Brain microvascular endothelial cell (primary cell): ENCODE data around the gene PARL.

Experiments used
- DNase-seq: peaks from one replicate; pipeline ENCODE4 v3.0.0-alpha.2; 2020
- H3K27ac ChIP-seq: fragments of 250-450 bp; sonication (Bioruptor Pico); 2 replicates; pipeline ENCODE4 v1.5.1; 2020; ENCODE audit warnings: mild to moderate bottlenecking, moderate library complexity
- H3K27me3 ChIP-seq: fragments of 250-450 bp; sonication (Bioruptor Pico); replicated peaks from 2 replicates; pipeline ENCODE4 v1.5.1; 2020; ENCODE audit warnings: mild to moderate bottlenecking
- H3K36me3 ChIP-seq: fragments of 250-450 bp; sonication (Bioruptor Pico); replicated peaks from 2 replicates; pipeline ENCODE4 v1.5.1; 2020; ENCODE audit warnings: mild to moderate bottlenecking
- H3K4me3 ChIP-seq: 2 replicates; pipeline ENCODE4 v1.5.1; 2011; ENCODE audit warnings: low read depth, mild to moderate bottlenecking, control low read depth, low read length, moderate library complexity
- in situ Hi-C: cut with HindIII; loops from 2 replicates; pipeline ENCODE4 v1.10.0; 2017; ENCODE audit warnings: low sequenced_read_pairs, low pct_ligation_motif_present
- TF ChIP-seq, protein P1 (sequence below): IDR thresholded peaks from 2 replicates; pipeline ENCODE4 v1.5.1; 2011; ENCODE audit warnings: low read depth, mild to moderate bottlenecking, moderate library complexity, low read length, control low read depth, inconsistent platforms; ENCODE audit errors: missing control alignments

The PARL gene, protein sequence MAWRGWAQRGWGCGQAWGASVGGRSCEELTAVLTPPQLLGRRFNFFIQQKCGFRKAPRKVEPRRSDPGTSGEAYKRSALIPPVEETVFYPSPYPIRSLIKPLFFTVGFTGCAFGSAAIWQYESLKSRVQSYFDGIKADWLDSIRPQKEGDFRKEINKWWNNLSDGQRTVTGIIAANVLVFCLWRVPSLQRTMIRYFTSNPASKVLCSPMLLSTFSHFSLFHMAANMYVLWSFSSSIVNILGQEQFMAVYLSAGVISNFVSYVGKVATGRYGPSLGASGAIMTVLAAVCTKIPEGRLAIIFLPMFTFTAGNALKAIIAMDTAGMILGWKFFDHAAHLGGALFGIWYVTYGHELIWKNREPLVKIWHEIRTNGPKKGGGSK

GRCh38 chr3:183884427-183885296, at the start of gene PARL:
TSS of gene PARL (minus strand) at chr3:183884880. CDS start at chr3:183884846, 34 bp downstream.
- in situ Hi-C loops, result no loop called here
- TF ChIP-seq, protein P1, sequence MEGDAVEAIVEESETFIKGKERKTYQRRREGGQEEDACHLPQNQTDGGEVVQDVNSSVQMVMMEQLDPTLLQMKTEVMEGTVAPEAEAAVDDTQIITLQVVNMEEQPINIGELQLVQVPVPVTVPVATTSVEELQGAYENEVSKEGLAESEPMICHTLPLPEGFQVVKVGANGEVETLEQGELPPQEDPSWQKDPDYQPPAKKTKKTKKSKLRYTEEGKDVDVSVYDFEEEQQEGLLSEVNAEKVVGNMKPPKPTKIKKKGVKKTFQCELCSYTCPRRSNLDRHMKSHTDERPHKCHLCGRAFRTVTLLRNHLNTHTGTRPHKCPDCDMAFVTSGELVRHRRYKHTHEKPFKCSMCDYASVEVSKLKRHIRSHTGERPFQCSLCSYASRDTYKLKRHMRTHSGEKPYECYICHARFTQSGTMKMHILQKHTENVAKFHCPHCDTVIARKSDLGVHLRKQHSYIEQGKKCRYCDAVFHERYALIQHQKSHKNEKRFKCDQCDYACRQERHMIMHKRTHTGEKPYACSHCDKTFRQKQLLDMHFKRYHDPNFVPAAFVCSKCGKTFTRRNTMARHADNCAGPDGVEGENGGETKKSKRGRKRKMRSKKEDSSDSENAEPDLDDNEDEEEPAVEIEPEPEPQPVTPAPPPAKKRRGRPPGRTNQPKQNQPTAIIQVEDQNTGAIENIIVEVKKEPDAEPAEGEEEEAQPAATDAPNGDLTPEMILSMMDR, result peak; percentile 92
- Histone ChIP-seq H3K36me3 (no peaks in the 10 kb centered on the region), H3K27me3 (no peaks in the 10 kb centered on the region), H3K27ac (peak within 1 kb of the TSS; percentile 41), H3K4me3 (peak within 1 kb of the TSS; percentile 86)
- peak; percentile 89 for DNase-seq

DNA sequence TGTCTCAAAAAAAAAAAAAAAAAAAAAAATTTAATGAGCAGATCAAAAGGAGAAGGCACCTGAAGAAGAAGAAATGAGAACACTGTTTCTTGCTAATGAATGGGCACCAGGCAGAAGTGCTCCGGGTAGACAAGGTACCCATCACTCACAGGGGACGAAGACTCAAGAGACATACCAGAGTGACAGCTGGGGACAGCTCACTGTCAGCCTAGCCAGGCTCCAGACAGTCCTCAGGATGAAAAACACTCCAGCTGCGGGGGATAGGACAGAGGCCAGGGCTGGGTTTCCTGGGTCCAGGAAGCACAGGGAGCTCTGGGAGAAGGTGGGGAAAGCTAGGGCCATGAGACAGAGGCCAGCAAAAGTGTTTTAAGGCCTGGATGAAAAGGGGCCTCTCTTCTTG, 48.5 kb upstream of the PARL start:
- in situ Hi-C loops, result no loop called here
- H3K36me3 ChIP-seq, result peaks cover 21% of the 10 kb centered on the region
- H3K27ac ChIP-seq, result no peak overlapping the region
- DNase-seq, result no peak
- TF ChIP-seq, protein P1, result no peak
- H3K27me3 ChIP-seq, result no peaks in the 10 kb centered on the region
- no peak overlapping the region for H3K4me3 ChIP-seq

DNA sequence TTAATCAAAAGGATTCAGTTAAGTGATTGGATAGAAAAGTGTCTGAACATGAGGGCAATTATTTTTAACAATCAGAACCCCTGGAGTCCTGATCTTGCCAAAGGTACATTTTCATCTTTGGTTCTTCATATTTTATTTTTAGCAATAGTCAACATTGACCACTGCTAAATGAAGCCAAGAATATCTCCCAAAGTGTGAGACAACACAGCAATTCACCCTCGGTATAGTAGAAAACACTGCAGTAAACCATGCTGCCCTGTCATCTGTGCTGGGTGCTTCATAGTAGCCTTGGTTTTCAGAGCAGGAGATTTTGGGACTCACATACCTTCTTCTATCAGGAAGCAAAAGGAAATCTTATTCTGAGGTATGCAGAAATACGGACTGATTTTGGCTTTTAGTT, 47.2 kb upstream of the PARL start:
- H3K27me3 ChIP-seq, result no peaks in the 10 kb centered on the region
- H3K36me3 ChIP-seq, result peaks cover 10% of the 10 kb centered on the region
- TF ChIP-seq, protein P1, result no peak
- H3K4me3 ChIP-seq, result no peak overlapping the region
- in situ Hi-C loops, result no loop called here
- H3K27ac ChIP-seq, result no peak overlapping the region
- DNase-seq, result no peak

- TF ChIP-seq, protein P1, result no peak
- in situ Hi-C loops, result no loop called here
- peaks cover 12% of the 10 kb centered on the region for H3K36me3 ChIP-seq
- H3K27ac ChIP-seq, result no peak overlapping the region
- H3K4me3 ChIP-seq, result no peak overlapping the region
- no peaks in the 10 kb centered on the region for H3K27me3 ChIP-seq
- no peak for DNase-seq
These were observed 45.4 kb upstream of the PARL start for GRCh38 chr3:183930086-183930485.

GRCh38 chr3:183927059-183927458, 42.4 kb upstream of the PARL start:
- TF ChIP-seq, protein P1, result no peak
- no peak for DNase-seq
- H3K36me3 ChIP-seq, result peaks cover 23% of the 10 kb centered on the region
- in situ Hi-C loops, result no loop called here
- H3K27me3 ChIP-seq, result no peaks in the 10 kb centered on the region
- H3K4me3 ChIP-seq, result no peak overlapping the region
- no peak overlapping the region for H3K27ac ChIP-seq
